Measurements from ENCODE around the gene UBE2D2. TPM values are rescaled to one million over a fixed set of nuclear protein-coding genes. Genes with fewer than 3 reads are reported as not detected.

The UBE2D2 gene
- total RNA-seq, 2 experiments from 2014 or later = 221 to 243 TPM

GRCh38 chr5:139646111-139646510, 85.0 kb downstream of the UBE2D2 start:
- Mint-ChIP-seq H3K4me3 (no peak overlapping the region), H3K4me1 (ENCODE audit: low read depth) (peaks cover 16% of the 10 kb centered on the region), H3K36me3 (ENCODE audit: low read depth) (no peaks in the 10 kb centered on the region), H3K27me3 (ENCODE audit: low read depth) (peaks cover 40% of the 10 kb centered on the region), H3K27ac (no peak overlapping the region), H3K9me3 (no peaks in the 10 kb centered on the region)
- DNase-seq = no peak
- CTCF ChIA-PET = interaction anchor here (0.9 kb wide), 1 partner anchor 11 kb away, joined by 3 read pairs; no protein-coding TSS in a partner anchor
- intact Hi-C loops (cut with micrococcal nuclease) = no loop called here

- Mint-ChIP-seq H3K9me3 (no peaks in the 10 kb centered on the region), H3K27me3 (ENCODE audit: low read depth) (peaks cover 47% of the 10 kb centered on the region), H3K27ac (no peak overlapping the region), H3K36me3 (ENCODE audit: low read depth) (no peaks in the 10 kb centered on the region), H3K4me1 (ENCODE audit: low read depth) (peaks cover 23% of the 10 kb centered on the region), H3K4me3 (no peak overlapping the region)
- CTCF ChIA-PET = interaction anchor here (1.1 kb wide), 1 partner anchor 54 kb away, joined by 4 read pairs; no protein-coding TSS in a partner anchor
- intact Hi-C loops (cut with micrococcal nuclease) = no loop called here
- no peak for DNase-seq
Observed at GRCh38 chr5:139646912-139647505, 85.9 kb downstream of the UBE2D2 start.

- no peak overlapping the region for H3K27ac Mint-ChIP-seq
- peaks cover 30% of the 10 kb centered on the region for H3K4me1 Mint-ChIP-seq (ENCODE audit: low read depth)
- intact Hi-C loops (cut with micrococcal nuclease) = loop anchor here (1.0 kb wide), 2 partner anchors 10 to 100 kb away; no protein-coding TSS in a partner anchor
- CTCF ChIA-PET = interaction anchor here (0.7 to 1.4 kb wide), 8 partner anchors 9 to 128 kb away, joined by 3 to 10 read pairs (median 3); no protein-coding TSS in a partner anchor
- no peaks in the 10 kb centered on the region for H3K36me3 Mint-ChIP-seq (ENCODE audit: low read depth)
- peaks cover 54% of the 10 kb centered on the region for H3K27me3 Mint-ChIP-seq (ENCODE audit: low read depth)
- H3K9me3 Mint-ChIP-seq = no peaks in the 10 kb centered on the region
- H3K4me3 Mint-ChIP-seq = peak overlapping the region; percentile 25
- DNase-seq = no peak
Observed at GRCh38 chr5:139647506-139648204, 86.5 kb downstream of the UBE2D2 start.

GRCh38 chr5:139648205-139649081, 87.3 kb downstream of the UBE2D2 start, which contains the start of gene CXXC5:
Gene CXXC5, plus strand, starts transcription at chr5:139648349. Its CDS starts 32,175 bp downstream, at chr5:139680524.
- peaks cover 58% of the 10 kb centered on the region for H3K27me3 Mint-ChIP-seq (ENCODE audit: low read depth)
- no peak within 1 kb of the TSS for H3K27ac Mint-ChIP-seq
- intact Hi-C loops (cut with micrococcal nuclease) = loop anchor here (1.0 kb wide), 2 partner anchors 11 to 99 kb away; no protein-coding TSS in a partner anchor
- no peaks in the 10 kb centered on the region for H3K36me3 Mint-ChIP-seq (ENCODE audit: low read depth)
- H3K4me3 Mint-ChIP-seq = peak within 1 kb of the TSS; percentile 66
- H3K4me1 Mint-ChIP-seq (ENCODE audit: low read depth) = peaks cover 31% of the 10 kb centered on the region
- H3K9me3 Mint-ChIP-seq = no peaks in the 10 kb centered on the region
- CTCF ChIA-PET = interaction anchor here (0.7 to 1.4 kb wide), 9 partner anchors 10 to 127 kb away, joined by 3 to 10 read pairs (median 3); no protein-coding TSS in a partner anchor
- peak; percentile 46 for DNase-seq

GRCh38 chr5:139649082-139649991, 88.2 kb downstream of the UBE2D2 start:
- H3K9me3 Mint-ChIP-seq = no peaks in the 10 kb centered on the region
- no peak for DNase-seq
- no peaks in the 10 kb centered on the region for H3K36me3 Mint-ChIP-seq (ENCODE audit: low read depth)
- H3K4me1 Mint-ChIP-seq (ENCODE audit: low read depth) = peaks cover 31% of the 10 kb centered on the region
- H3K4me3 Mint-ChIP-seq = peak overlapping the region; percentile 66
- H3K27me3 Mint-ChIP-seq (ENCODE audit: low read depth) = peaks cover 62% of the 10 kb centered on the region
- intact Hi-C loops (cut with micrococcal nuclease) = no loop called here
- H3K27ac Mint-ChIP-seq = no peak overlapping the region
- CTCF ChIA-PET = interaction anchor here (1.2 to 1.4 kb wide), 2 partner anchors 10 to 22 kb away, joined by 3 to 5 read pairs; no protein-coding TSS in a partner anchor

- H3K9me3 Mint-ChIP-seq = no peaks in the 10 kb centered on the region
- DNase-seq = peak; percentile 37
- peaks cover 31% of the 10 kb centered on the region for H3K4me1 Mint-ChIP-seq (ENCODE audit: low read depth)
- no peaks in the 10 kb centered on the region for H3K36me3 Mint-ChIP-seq (ENCODE audit: low read depth)
- CTCF ChIA-PET = interaction anchor here (0.8 to 2.9 kb wide), 3 partner anchors 16 to 230 kb away, joined by 3 to 9 read pairs (median 3); no protein-coding TSS in a partner anchor
- H3K27me3 Mint-ChIP-seq (ENCODE audit: low read depth) = peaks cover 63% of the 10 kb centered on the region
- no peak overlapping the region for H3K27ac Mint-ChIP-seq
- H3K4me3 Mint-ChIP-seq = peak overlapping the region; percentile 66
- intact Hi-C loops (cut with micrococcal nuclease) = no loop called here
Observed at GRCh38 chr5:139650031-139650688, 89.0 kb downstream of the UBE2D2 start.

- Mint-ChIP-seq H3K36me3 (ENCODE audit: low read depth) (no peaks in the 10 kb centered on the region), H3K27ac (no peak overlapping the region), H3K4me3 (peak overlapping the region; percentile 23), H3K9me3 (no peaks in the 10 kb centered on the region), H3K4me1 (ENCODE audit: low read depth) (peaks cover 31% of the 10 kb centered on the region), H3K27me3 (ENCODE audit: low read depth) (peaks cover 62% of the 10 kb centered on the region)
- intact Hi-C loops (cut with micrococcal nuclease) = no loop called here
- no peak for DNase-seq
- CTCF ChIA-PET = interaction anchor here (0.8 to 2.9 kb wide), 2 partner anchors 16 to 230 kb away, joined by 3 to 9 read pairs; no protein-coding TSS in a partner anchor
Observed at GRCh38 chr5:139650689-139651042, 89.5 kb downstream of the UBE2D2 start.

- no peak overlapping the region for H3K4me3 Mint-ChIP-seq
- intact Hi-C loops (cut with micrococcal nuclease) = no loop called here
- DNase-seq = no peak
- no peaks in the 10 kb centered on the region for H3K9me3 Mint-ChIP-seq
- H3K27ac Mint-ChIP-seq = no peak overlapping the region
- peaks cover 31% of the 10 kb centered on the region for H3K4me1 Mint-ChIP-seq (ENCODE audit: low read depth)
- CTCF ChIA-PET = interaction anchor here (0.7 to 2.9 kb wide), 3 partner anchors 17 to 263 kb away, joined by 3 to 9 read pairs (median 5); no protein-coding TSS in a partner anchor
- H3K36me3 Mint-ChIP-seq (ENCODE audit: low read depth) = no peaks in the 10 kb centered on the region
- peaks cover 58% of the 10 kb centered on the region for H3K27me3 Mint-ChIP-seq (ENCODE audit: low read depth)
Observed at GRCh38 chr5:139651043-139651834, 90.1 kb downstream of the UBE2D2 start.

GRCh38 chr5:139651853-139652787, 91.0 kb downstream of the UBE2D2 start:
- no peak overlapping the region for H3K4me3 Mint-ChIP-seq
- H3K27ac Mint-ChIP-seq = no peak overlapping the region
- intact Hi-C loops (cut with micrococcal nuclease) = loop anchor here (1.0 kb wide), 1 partner anchor 16 kb away; no protein-coding TSS in a partner anchor
- H3K9me3 Mint-ChIP-seq = no peaks in the 10 kb centered on the region
- peaks cover 49% of the 10 kb centered on the region for H3K27me3 Mint-ChIP-seq (ENCODE audit: low read depth)
- DNase-seq = peak; percentile 82
- no peaks in the 10 kb centered on the region for H3K36me3 Mint-ChIP-seq (ENCODE audit: low read depth)
- CTCF ChIA-PET = interaction anchor here (0.7 to 2.9 kb wide), 5 partner anchors 18 to 313 kb away, joined by 3 to 9 read pairs (median 3); no protein-coding TSS in a partner anchor
- H3K4me1 Mint-ChIP-seq (ENCODE audit: low read depth) = peaks cover 31% of the 10 kb centered on the region

Data from activated naive CD4-positive, alpha-beta T cell treated with anti-CD3 and anti-CD28 coated beads for 36 hours (primary cell).